Kidney glomerular epithelial cell (primary cell): Measurements from ENCODE around the gene PLIN4.
A peak's percentile ranks its signal among the peaks of the same experiment; 100 is the strongest.

Source experiments
- DNase-seq: peaks from one replicate; lab custom pipeline; 2025; lab: John Stamatoyannopoulos, UW

PLIN4 gene

DNA sequence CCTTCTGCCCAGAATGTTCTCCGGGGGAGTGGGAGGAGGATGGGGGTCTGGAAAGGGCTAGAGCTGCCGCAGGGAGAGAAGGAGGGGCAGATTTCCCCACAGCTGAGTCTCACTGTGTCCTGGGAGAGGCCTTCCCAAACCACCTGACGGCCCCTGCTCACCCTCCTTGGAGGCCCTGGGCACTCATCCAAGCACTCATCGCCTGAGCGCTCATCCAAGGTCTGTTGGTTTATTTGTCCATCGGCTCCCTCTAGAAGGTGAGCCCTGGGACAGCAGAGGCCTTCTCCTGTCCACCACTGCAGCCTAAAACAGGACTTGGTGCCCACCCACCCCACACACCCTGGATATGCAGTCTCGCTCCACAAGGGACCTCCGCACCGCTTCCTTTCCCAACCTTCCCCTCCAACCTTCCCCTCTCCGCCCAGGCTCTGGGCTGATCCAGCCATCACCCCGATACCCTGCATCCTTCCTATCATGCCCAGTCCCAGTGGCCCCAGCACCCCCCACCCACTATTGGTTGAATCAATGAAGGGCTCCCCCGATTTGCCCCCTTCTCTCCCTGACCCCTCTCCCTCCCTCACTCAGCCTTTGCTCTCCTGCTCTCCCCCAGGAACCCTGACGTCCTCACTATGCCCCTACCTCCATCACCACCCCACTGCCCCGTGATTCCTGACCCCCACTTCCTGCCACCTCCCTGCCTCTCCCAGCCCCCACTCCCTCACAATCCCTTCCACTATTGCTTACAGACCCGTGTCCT is 62.4 kb downstream of the PLIN4 start:
- peak; percentile 86 for DNase-seq

DNA sequence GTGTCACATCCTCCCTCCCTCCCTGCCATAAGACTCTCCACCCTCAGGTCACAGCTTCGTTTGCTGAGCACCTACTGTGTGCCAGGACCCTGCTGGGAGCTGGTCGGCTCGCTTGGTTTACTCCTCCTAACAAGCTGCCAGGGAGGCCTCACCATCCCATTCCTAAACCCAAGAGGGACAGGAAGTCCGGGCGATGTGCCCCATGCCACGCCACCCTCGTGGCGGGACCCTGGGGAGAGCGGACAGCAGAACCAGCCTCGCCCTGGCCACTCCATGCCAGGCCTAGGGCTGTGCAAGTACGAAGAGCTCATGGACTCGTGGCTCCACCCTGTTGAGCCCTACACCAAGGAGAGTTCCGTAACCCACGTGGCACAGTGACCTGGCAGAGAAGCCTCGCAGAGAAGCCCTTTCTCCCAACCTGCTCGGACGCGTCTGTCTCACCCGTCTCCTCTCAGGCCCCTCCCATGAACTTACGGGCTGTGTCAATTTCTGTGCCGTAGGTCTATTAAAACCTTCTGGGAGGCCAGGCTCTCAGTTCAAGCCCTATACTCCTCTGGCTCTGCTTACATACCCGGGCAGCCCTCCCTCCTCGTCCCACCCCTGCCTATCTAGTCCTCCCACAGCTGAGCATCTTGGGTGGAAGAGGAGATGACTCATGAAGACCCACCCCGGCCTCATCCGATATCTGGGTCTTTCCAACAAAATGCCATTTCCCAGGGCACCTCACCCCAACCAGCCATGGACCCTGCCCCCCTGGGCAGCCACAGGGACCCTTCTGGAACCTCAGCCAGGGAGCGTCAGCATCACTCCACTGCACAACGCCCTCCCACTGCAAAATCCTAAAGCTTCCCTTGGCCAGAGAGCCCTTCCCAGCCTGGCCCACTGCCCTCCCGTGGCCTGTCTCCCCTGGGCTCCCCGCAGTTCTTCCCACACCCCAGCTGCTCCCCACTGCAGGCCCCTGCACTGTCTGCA is 63.3 kb downstream of the PLIN4 start:
- peak; percentile 57 for DNase-seq

DNA sequence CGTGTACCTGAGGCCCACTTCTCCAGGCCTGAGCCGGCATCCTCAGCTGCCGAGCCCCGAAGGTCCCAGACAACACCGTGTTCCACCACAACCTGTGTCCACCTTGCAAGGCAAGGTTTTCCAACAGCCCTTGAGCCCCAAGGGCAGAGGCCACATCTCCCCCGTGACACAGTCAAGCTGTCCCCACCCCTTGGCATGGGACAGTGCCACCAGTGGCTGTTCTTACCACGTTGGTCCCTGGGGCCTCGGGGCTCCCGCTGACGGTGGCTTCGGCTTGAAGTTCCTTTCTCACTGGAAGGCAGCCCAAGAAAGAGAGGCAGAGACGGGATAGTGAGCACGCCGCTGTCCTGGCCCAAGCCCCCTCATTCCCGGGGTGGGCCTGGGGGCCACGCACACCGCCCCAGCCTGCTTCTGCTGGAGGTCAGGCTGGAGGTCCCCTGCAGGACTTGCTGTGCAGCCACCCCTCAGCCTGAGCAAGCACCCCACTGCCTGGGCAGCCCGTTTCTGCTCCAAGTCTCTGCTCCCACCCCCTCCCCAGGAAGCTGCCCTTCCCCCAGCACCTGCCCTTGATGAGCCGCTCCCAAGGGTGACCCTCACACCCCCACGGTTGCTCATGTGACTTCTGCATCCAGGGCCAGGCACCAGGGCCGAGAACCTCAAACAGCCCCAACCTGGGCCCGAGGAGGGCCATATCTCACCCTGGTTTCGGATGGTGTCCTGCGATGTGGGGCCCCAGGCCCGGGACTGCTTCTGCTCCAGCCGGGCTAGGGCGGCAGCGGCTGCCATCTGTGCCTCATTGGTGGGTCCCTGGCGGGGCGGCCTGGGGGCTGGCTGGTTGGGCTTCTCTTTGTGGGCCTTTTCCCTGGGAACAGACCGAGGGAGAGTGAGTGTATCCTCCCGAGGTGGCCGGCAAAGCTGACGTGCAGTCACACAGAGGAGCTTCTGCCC is 64.8 kb downstream of the PLIN4 start:
- no peak for DNase-seq

DNA sequence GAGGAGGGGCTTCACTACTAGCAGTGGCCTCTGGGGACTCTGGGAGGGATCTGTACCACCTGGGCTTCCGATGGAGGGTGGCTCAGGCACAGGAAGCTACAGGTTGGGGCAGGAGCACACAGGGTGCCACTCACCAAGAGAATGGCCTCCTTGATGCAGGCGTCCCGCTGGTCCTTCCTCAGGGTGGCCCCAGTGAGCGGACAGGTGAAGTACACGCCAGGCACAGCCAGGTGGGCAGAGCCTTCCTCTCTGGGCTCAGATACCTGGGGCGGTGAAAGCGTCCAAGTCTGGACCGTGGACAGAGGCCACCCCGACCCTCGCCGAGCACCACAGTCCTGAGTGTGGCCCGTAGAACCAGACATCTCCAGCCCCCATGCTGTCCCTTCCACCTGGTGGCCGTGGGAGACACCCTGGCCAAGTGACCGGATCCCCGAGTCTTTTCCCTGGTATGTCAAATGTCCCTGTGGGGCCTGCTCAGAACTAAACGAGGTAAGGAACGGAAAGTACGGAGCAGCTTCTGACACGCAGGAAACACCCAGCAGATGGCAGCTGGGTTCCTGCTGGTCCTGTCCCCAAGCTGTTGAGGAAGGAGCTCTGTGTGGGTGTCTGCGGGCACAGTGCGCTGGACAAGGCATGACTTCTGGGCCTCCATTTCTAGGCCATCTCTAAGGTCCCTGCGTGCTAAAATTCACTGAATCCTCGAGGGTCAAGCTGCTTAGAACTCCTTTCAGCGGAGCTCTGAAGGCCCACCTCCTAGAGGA is 65.9 kb downstream of the PLIN4 start:
- no peak for DNase-seq
